K562 (cell line): ENCODE data around the gene TMEM120B. TPM values are rescaled to one million over a fixed set of nuclear protein-coding genes. Genes with fewer than 3 reads are reported as not detected.

Source experiments
- CREB1 ChIP-seq, 2 experiments: sonication (generic) in 1 of 2; formaldehyde crosslinking in 1 of 2; IDR thresholded peaks; 2 replicates each; pipeline versions ENCODE4 v1.6.1 to v1.8.0; 2012 to 2022; ENCODE audit warnings: inconsistent platforms in 1 of 2, mild to moderate bottlenecking in 1 of 2, missing genetic modification reagents in 1 of 2, moderate library complexity in 1 of 2
- CXXC5 ChIP-seq: fragments of 250-450 bp; sonication (Bioruptor Pico); IDR thresholded peaks from 2 replicates; pipeline ENCODE4 v1.8.0; 2022; ENCODE audit warnings: inconsistent platforms, mild to moderate bottlenecking, moderate library complexity
- HEY1 ChIP-seq: fragments of 250-450 bp; sonication (Bioruptor Pico); IDR thresholded peaks from 2 replicates; pipeline ENCODE4 v1.5.0; 2020; ENCODE audit warnings: mild to moderate bottlenecking, moderate library complexity, borderline replicate concordance
- JUND ChIP-seq, 2 experiments: IDR thresholded peaks; 2 replicates in 1 of 2; 3 replicates in 1 of 2; pipeline ENCODE4 v1.6.1; 2011; ENCODE audit warnings: borderline replicate concordance in 2 of 2, low read depth in 2 of 2, low read length in 2 of 2, improper control_type of control experiment in 1 of 2, missing biosample characterization in 1 of 2, missing genetic modification characterization in 1 of 2, missing genetic modification reagents in 1 of 2
- KHSRP ChIP-seq: fragments of 450-650 bp; IDR thresholded peaks from 2 replicates; pipeline ENCODE4 v1.6.1; 2017
- MXI1 ChIP-seq: IDR thresholded peaks from 2 replicates; pipeline ENCODE4 v1.6.1; 2011; ENCODE audit warnings: low read depth, mild to moderate bottlenecking, improper control_type of control experiment, low read length
- REST ChIP-seq, 2 experiments: fragments of 450-650 bp; formaldehyde crosslinking in 1 of 2; IDR thresholded peaks; 2 replicates each; pipeline versions ENCODE4 v1.4.0 to v1.6.1; 2014 to 2020; ENCODE audit warnings: mild to moderate bottlenecking in 2 of 2, borderline replicate concordance in 1 of 2, low read depth in 1 of 2
- SNRNP70 ChIP-seq: fragments of 200-400 bp; formaldehyde crosslinking; optimal IDR thresholded peaks from 2 replicates; pipeline ENCODE3; 2017; ENCODE audit warnings: low read depth, low read length
- TCF3 ChIP-seq: sonication (generic); formaldehyde crosslinking; IDR thresholded peaks from 2 replicates; pipeline ENCODE4 v1.4.0; 2020; ENCODE audit warnings: mild to moderate bottlenecking, missing genetic modification reagents
- TFE3 ChIP-seq: fragments of 450-650 bp; formaldehyde crosslinking; IDR thresholded peaks from 2 replicates; pipeline ENCODE4 v1.4.0; 2020; ENCODE audit warnings: mild to moderate bottlenecking, mixed read lengths
- YY1 ChIP-seq, 3 experiments: IDR thresholded peaks; 2 replicates each; pipeline ENCODE4 v1.6.1; 2011; ENCODE audit warnings: low read length in 2 of 3, mild to moderate bottlenecking in 2 of 3, moderate library complexity in 2 of 3, borderline replicate concordance in 1 of 3, control low read depth in 1 of 3, low read depth in 1 of 3; ENCODE audit not compliant: insufficient read depth in 3 of 3, insufficient replicate concordance in 2 of 3, control insufficient read depth in 1 of 3, insufficient read length in 1 of 3; ENCODE audit errors: extremely low read depth in 1 of 3
- ZBTB9 ChIP-seq: fragments of 450-650 bp; formaldehyde crosslinking; IDR thresholded peaks from 2 replicates; pipeline ENCODE4 v1.4.0; 2020; ENCODE audit warnings: mild to moderate bottlenecking, moderate library complexity
- ZNF764 ChIP-seq: fragments of 250-450 bp; sonication (Bioruptor Pico); IDR thresholded peaks from 2 replicates; pipeline ENCODE4 v1.4.0; 2020; ENCODE audit warnings: low read depth, mild to moderate bottlenecking, moderate library complexity
- polyA plus RNA-seq, 8 experiments: library from polyadenylated mRNA; depleted of rRNA in 4 of 8; stranded (reverse) in 5 of 8; unstranded in 3 of 8; fragments of >200 nt; fragmentation: Nextera tagmentation in 2 of 8; fragmentation: Illumina TruSeq in 1 of 8; extraction: Ambion mirVana in 2 of 8; extraction: Trizol in 1 of 8; gene quantifications; 2 replicates each; pipeline versions ENCODE4 v1.2.1 to v1.2.3, GENCODE V29; 2011 to 2014; ENCODE audit warnings: inconsistent platforms in 1 of 8, missing spikeins in 1 of 8
- total RNA-seq, 7 experiments: library from RNA; depleted of rRNA in 6 of 7; stranded (reverse); fragments of >200 nt in 6 of 7; fragmentation: Illumina TruSeq in 2 of 7; extraction: Trizol in 2 of 7; gene quantifications; 2 replicates each; pipeline versions ENCODE4 v1.2.1 to v1.2.3, GENCODE V29; 2011 to 2021; ENCODE audit warnings: low replicate concordance in 1 of 7

Gene TMEM120B
- total and polyA plus RNA-seq, 9 of the 15 experiments (the other 6 are each of a cell fraction or from before 2014, with no cell fraction given) = 1.7 to 18.6 (median 7.4) TPM

GRCh38 chr12:121793838-121794533 lies 81.4 kb downstream of the TMEM120B start (continued):
- peak; percentile 93 for TF ChIP-seq REST (IDR thresholded peaks at IDR 0.05; ENCODE audit: borderline replicate concordance)
- TF ChIP-seq REST (CRISPR knock-in tag; IDR thresholded peaks at IDR 0.05; ENCODE audit: low read depth) = peak; percentile 76; the same call in 1 of the 2 replicates
- TF ChIP-seq TFE3 = peak; percentile 14; the same call in 1 of the 2 replicates
- TF ChIP-seq KHSRP = no peak
- no peak for TF ChIP-seq ZNF764
- peak; percentile 35; the same call in 1 of the 2 replicates for TF ChIP-seq CREB1 (IDR thresholded peaks at IDR 0.05)
- TF ChIP-seq CREB1 (CRISPR knock-in tag; IDR thresholded peaks at IDR 0.05) = peak; percentile 87
- 0 out of 2 replicates have a peak, but pooled peaks have one; percentile 36 for TF ChIP-seq MXI1
- peak; percentile 31; the same call in 1 of the 2 replicates for TF ChIP-seq TCF3
- TF ChIP-seq JUND (IDR thresholded peaks at IDR 0.05; ENCODE audit: borderline replicate concordance, low read depth, low read length) = peak; percentile 70
- peak; percentile 12; the same call in 1 of the 3 replicates for TF ChIP-seq JUND (tag; IDR thresholded peaks at IDR 0.05; ENCODE audit: borderline replicate concordance, low read depth, low read length)
- TF ChIP-seq HEY1 (CRISPR knock-in tag) = no peak
- peak in 2 of 3 experiments; percentile 63 to 84 for TF ChIP-seq YY1 (IDR thresholded peaks at IDR 0.05; ENCODE audit: borderline replicate concordance in 1 of 3, control insufficient read depth in 1 of 3, extremely low read depth in 1 of 3, insufficient read depth in 3 of 3, insufficient read length in 1 of 3, insufficient replicate concordance in 2 of 3, low read depth in 1 of 3, low read length in 2 of 3)
- TF ChIP-seq CXXC5 (CRISPR knock-in tag) = peak; percentile 96
- TF ChIP-seq SNRNP70 = no peak
- peak; percentile 50; the same call in 1 of the 2 replicates for TF ChIP-seq ZBTB9 (CRISPR knock-in tag)
